ENCODE data around the gene KRT27. TPM values are rescaled to one million over a fixed set of nuclear protein-coding genes. Genes with fewer than 3 reads are reported as not detected.

Gene KRT27, protein sequence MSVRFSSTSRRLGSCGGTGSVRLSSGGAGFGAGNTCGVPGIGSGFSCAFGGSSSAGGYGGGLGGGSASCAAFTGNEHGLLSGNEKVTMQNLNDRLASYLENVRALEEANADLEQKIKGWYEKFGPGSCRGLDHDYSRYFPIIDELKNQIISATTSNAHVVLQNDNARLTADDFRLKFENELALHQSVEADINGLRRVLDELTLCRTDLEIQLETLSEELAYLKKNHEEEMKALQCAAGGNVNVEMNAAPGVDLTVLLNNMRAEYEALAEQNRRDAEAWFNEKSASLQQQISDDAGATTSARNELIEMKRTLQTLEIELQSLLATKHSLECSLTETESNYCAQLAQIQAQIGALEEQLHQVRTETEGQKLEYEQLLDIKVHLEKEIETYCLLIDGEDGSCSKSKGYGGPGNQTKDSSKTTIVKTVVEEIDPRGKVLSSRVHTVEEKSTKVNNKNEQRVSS
- total RNA-seq: not detected

DNA sequence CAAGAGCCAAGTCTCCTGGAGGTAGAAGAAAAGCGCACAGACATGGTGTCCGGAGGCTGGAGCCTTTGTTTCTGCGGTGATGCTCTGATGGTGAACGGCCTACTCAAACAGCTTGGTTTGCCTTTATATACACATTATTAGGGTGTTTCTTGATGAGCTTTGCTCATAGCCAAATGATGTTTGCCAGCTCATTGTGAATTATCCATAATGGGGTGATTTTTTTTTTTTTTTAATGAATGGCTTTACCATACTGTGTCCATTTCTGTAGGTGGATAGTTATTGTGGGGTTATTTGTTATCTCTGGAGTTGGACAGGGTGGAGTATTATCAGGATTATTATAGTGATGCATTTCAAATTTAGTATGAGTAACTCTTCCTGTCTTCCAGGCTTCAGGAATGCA is at the start of gene KRT27:
KRT27 (minus strand) TSS at position 101 of the 400 bp plus-strand sequence; CDS start at position 44, 57 bp downstream.
- H3K36me3 Mint-ChIP-seq (ENCODE audit: insufficient read depth): no peaks in the 10 kb centered on the region
- peaks cover 53% of the 10 kb centered on the region for H3K27me3 Mint-ChIP-seq (ENCODE audit: low read depth)
- no peak for ATAC-seq
- no peak within 1 kb of the TSS for H3K4me3 Mint-ChIP-seq
- H3K4me1 Mint-ChIP-seq (ENCODE audit: low read depth): peaks cover 4% of the 10 kb centered on the region
- H3K9me3 Mint-ChIP-seq: no peaks in the 10 kb centered on the region
- no peak for DNase-seq

DNA sequence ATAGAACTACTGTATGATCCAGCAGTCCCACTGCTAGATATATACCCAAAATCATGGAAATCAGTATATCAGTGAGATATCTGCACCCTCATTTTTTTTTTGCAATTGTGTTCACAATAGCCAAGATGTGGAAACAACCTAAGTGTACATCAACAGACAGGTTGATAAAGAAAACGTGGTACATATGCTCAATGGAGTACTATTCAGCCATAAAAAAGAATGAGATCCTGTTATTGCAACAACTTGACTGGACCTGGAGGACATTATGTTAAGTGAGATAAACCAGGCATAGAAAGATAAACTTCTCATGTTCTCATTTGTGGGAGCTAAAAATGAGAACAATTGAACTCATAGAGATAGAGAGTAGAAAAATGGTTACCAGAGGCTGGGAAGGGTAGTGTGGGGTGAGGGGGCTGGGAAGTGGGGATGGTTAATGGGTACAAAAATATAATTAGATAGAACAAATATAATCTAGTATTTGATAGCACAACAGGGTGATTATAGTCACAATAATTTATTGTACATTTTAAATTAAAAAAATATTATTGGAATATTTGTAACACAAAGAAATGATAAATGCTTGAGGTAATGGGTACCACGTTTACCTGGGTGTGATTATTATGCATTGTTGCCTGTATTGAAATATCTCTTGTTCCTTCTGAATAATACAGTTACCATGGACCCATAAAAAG is 47.9 kb upstream of the KRT27 start:
- no peak overlapping the region for H3K4me3 Mint-ChIP-seq
- ATAC-seq: no peak
- no peak for DNase-seq
- H3K4me1 Mint-ChIP-seq (ENCODE audit: low read depth): peaks cover 6% of the 10 kb centered on the region
- no peaks in the 10 kb centered on the region for H3K9me3 Mint-ChIP-seq
- H3K36me3 Mint-ChIP-seq (ENCODE audit: insufficient read depth): peaks cover 13% of the 10 kb centered on the region
- peaks cover 7% of the 10 kb centered on the region for H3K27me3 Mint-ChIP-seq (ENCODE audit: low read depth)

DNA sequence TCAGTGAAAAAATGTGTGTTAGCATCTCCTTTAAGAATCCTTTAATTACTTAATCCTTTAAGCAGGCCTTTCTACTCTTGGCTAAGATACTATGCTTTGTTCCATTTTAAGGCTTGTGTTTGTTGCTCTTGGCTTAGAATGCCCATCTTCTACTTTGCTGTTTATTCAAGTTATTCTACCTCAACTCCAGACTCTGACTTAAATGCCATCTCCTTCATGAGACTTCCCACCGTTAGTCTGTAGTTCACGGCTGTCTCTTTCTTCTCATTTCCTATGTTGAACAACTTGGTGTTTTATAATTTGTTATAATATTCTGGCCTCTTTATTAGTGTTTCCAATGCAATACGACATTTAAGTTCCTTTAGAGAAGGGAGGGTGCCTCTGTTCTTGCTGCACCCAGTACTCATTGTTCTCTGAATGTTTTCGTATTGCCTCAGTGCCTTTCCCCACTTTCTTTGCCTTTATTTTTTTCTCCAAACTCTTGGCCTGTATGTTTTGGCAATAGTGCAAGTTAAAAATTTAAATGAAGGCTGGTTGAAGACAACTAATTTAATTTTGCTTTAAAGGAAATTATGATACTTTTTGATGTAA is 46.2 kb upstream of the KRT27 start:
- H3K27me3 Mint-ChIP-seq (ENCODE audit: low read depth): peaks cover 14% of the 10 kb centered on the region
- ATAC-seq: no peak
- DNase-seq: no peak

DNA sequence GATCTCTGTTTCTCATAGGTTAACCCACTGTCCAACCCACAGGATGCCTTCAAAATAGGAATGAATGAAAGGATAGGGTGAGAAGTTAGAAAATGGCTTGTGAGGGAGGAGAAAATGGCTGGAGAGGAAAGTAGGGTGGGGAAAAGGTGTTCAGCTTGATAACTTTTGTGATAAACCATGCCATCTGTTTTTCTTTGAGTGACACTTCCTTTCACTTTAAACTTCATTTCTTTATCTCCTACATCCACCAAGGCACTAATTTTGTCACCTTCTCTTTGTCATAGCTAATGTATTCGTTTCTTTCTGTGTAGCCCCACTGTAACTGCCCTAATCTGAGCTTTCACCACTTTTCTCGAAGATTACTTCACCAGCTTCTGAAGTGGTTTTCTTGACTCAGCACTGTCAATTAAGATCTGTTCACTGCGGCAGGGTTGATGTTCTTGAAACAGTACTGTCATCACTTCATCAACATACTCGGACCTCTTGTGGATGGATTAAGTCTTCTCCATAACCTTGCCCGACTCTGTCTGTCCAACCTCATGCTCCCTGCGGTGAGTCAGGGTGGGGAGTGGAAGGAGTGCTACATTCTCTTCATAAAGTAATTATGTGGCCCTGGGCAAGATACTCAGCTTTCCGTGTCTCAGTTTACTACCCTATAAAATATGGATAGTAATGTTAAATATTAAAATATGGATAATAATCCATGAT is 45.5 kb upstream of the KRT27 start:
- ATAC-seq (peak; percentile 79 to 86), DNase-seq (no peak)
- H3K4me1 Mint-ChIP-seq (ENCODE audit: low read depth): peaks cover 6% of the 10 kb centered on the region
- peaks cover 14% of the 10 kb centered on the region for H3K27me3 Mint-ChIP-seq (ENCODE audit: low read depth)
- no peaks in the 10 kb centered on the region for H3K9me3 Mint-ChIP-seq
- H3K36me3 Mint-ChIP-seq (ENCODE audit: insufficient read depth): peaks cover 15% of the 10 kb centered on the region
- H3K4me3 Mint-ChIP-seq: no peak overlapping the region

More for the DNA sequence above, 46.2 kb upstream of the KRT27 start:
- Mint-ChIP-seq H3K9me3 (no peaks in the 10 kb centered on the region), H3K4me3 (no peak overlapping the region), H3K36me3 (ENCODE audit: insufficient read depth) (peaks cover 15% of the 10 kb centered on the region), H3K4me1 (ENCODE audit: low read depth) (peaks cover 6% of the 10 kb centered on the region)

DNA sequence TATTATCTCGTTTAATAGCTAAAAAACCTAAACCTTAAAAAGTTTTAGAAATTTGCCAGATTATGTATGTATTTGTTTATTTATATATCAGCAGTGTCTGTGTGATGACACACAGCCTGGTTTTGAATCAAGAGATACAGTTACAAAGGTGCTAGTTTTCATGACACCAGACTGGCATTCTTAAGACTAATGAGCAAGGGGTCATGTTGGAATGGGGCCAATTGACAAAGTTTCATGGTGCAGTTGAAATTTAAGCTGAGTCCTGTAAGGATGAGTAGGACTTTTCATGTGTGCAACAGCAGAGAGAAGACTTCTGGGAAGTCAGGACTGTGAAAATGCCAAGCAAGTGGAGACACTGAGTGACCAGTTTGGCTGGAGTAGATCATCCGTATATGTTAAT is 43.2 kb upstream of the KRT27 start:
- ATAC-seq (no peak), DNase-seq (no peak)
- H3K4me1 Mint-ChIP-seq (ENCODE audit: low read depth): peaks cover 6% of the 10 kb centered on the region
- peaks cover 20% of the 10 kb centered on the region for H3K36me3 Mint-ChIP-seq (ENCODE audit: insufficient read depth)
- no peak overlapping the region for H3K4me3 Mint-ChIP-seq
- no peaks in the 10 kb centered on the region for H3K9me3 Mint-ChIP-seq
- peaks cover 14% of the 10 kb centered on the region for H3K27me3 Mint-ChIP-seq (ENCODE audit: low read depth)

DNA sequence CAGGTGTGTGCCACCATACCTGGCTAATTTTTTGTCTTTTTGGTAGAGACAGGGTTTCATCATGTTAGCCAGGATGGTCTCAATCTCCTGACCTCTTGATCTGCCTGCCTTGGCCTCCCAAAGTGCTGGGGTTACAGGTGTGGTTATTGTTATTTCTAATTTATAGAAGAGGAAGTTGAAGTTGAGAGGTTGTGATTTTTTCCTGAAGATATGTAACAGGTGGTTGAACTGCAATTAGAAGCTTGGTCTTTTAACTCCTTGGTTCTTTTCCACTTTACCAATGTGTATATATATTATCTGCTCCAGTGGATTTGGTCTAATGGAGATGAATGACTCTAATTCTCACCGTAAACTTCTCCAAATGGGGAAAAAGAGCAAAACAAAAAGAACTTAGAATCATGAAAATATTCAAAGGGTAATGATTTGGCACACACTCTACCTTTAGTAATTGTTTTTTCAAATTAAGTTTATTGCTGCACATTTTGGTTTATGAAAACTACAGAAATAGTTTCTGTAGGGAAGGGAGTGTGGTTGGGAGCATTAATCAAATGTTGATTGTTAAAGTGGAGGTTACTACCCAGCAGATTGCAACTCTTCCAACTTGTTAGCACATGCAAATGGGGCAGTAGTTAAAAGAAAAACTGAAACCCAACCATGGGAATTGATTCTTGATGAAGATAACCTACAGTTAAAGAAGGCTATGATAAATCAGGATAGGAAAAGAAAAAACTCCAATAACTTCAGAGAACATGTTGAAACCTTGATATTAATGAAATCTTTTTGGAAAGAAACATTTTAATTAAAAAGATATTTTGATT is 41.9 kb upstream of the KRT27 start:
- peaks cover 14% of the 10 kb centered on the region for H3K27me3 Mint-ChIP-seq (ENCODE audit: low read depth)
- ATAC-seq: no peak
- no peak for DNase-seq
- H3K4me3 Mint-ChIP-seq: no peak overlapping the region
- H3K36me3 Mint-ChIP-seq (ENCODE audit: insufficient read depth): peaks cover 15% of the 10 kb centered on the region
- H3K9me3 Mint-ChIP-seq: no peaks in the 10 kb centered on the region
- peaks cover 17% of the 10 kb centered on the region for H3K4me1 Mint-ChIP-seq (ENCODE audit: low read depth)

DNA sequence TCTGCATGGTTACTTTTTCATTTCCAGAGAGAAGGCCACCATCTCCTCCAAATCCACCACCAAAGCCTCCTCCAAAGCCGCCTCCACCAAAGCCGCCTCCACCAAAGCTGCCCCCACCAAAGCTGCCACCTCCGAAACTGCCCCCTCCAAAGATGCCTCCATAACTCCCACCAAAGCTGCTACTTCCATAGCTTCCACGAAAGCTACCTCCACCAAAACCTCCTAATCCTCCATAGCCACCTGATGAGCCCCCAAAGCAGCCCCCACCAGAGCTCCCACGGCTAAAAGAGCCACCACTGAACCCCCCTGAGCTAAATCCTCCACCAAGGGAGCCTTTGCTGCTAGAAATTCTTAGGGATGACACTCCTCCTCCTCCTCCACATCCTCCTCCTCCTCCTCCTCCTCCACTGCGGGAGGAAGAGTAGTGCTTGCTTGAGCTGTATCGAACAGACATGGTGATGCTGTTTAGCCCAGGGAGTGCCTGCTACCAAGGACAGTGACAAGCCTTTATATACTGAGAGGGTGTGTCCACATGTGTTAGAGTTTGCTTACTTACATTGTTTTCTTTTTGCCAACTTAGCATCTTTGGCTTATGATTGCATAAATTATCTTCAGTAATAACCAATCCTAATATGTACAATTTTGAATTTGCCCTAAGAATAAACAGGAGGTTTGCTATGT is 39.9 kb upstream of the KRT27 start, which contains the start of gene KRT10:
KRT10 (minus strand) TSS at position 483 of the 681 bp plus-strand sequence; CDS start at position 454, 29 bp downstream.
- Mint-ChIP-seq H3K4me1 (ENCODE audit: low read depth) (peaks cover 23% of the 10 kb centered on the region), H3K27me3 (ENCODE audit: low read depth) (peaks cover 14% of the 10 kb centered on the region), H3K9me3 (no peaks in the 10 kb centered on the region), H3K36me3 (ENCODE audit: insufficient read depth) (peaks cover 23% of the 10 kb centered on the region), H3K4me3 (no peak within 1 kb of the TSS)
- no peak for DNase-seq
- ATAC-seq: no peak

DNA sequence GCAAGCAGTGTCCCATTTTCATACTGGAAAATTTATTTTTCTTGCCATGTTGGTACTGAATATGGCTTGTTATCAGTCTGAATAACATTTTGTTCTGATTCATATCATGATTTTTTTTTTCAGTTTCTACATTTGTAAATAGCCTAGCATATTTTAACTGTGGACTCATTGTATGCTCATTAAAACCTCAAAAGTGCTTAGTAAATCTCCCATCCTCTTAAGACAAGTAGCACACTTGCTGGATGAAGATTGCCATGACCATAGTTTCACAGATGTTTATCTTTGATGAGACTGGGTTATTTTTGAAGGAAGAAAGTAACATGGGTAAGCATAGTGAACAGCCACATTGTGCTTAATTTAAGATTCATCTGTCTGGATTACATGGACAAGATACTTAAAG is 39.2 kb upstream of the KRT27 start:
- Mint-ChIP-seq H3K4me3 (no peak overlapping the region), H3K27me3 (ENCODE audit: low read depth) (peaks cover 13% of the 10 kb centered on the region)

DNA sequence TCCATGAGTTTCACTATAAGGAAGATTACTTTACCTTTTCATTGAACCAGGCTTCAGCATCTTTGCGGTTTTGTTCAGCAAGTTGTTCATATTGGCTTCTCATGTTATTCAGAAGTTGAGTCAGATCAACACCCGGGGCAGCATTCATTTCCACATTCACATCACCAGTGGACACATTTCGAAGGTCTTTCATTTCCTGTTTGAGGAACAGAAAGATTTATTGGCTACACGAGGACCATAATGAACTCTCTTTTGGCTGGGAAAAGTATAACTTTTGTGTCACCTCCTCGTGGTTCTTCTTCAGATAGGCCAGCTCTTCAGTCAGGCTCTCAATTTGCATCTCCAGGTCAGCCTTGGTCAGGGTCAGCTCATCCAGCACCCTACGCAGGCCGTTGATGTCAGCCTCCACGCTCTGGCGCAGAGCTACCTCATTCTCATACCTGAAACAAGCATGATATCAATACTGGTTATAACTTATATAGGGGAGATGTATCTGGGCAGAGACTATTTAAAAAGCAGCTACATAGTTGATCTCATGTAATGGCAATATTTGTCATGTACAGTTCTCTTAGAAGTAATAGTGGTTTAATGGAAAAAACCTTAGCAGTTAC is 38.0 kb upstream of the KRT27 start:
- DNase-seq (no peak), ATAC-seq (no peak)
- Mint-ChIP-seq H3K9me3 (no peaks in the 10 kb centered on the region), H3K4me1 (ENCODE audit: low read depth) (peaks cover 23% of the 10 kb centered on the region), H3K4me3 (peak overlapping the region; percentile 78), H3K36me3 (ENCODE audit: insufficient read depth) (peaks cover 31% of the 10 kb centered on the region), H3K27me3 (ENCODE audit: low read depth) (peaks cover 7% of the 10 kb centered on the region)

More for the DNA sequence above, 39.2 kb upstream of the KRT27 start:
- peaks cover 30% of the 10 kb centered on the region for H3K36me3 Mint-ChIP-seq (ENCODE audit: insufficient read depth)
- ATAC-seq: no peak
- peaks cover 23% of the 10 kb centered on the region for H3K4me1 Mint-ChIP-seq (ENCODE audit: low read depth)
- no peak for DNase-seq
- H3K9me3 Mint-ChIP-seq: no peaks in the 10 kb centered on the region

DNA sequence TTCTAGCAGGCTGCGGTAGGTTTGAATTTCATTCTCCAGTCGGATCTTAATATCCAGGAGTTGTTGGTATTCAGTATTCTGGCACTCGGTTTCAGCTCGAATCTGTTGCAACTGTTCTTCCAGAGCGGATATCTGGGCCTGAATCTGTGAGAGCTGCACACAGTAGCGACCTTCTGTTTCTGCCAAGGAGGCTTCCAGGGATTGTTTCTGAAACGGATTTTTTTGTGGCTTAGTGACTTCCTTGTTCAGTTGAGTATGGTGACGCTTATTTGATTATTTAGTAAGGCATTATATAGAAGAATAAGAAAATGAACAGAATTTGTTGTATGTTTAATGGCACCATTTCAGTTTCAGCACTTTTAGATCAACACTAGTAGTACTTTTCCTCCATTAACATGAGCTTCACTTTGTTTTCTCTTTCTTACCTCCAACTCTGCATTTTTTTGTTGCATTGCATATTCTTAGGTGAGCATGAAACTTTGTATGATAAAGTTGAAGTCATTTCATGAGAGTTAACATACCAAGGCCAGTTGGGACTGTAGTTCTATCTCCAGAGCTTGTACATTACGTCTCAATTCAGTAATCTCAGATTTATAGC is 37.3 kb upstream of the KRT27 start:
- peak overlapping the region; percentile 78 for H3K4me3 Mint-ChIP-seq
- no peak for ATAC-seq
- no peak for DNase-seq
- H3K27me3 Mint-ChIP-seq (ENCODE audit: low read depth): peaks cover 9% of the 10 kb centered on the region
- H3K4me1 Mint-ChIP-seq (ENCODE audit: low read depth): peaks cover 23% of the 10 kb centered on the region
- peaks cover 28% of the 10 kb centered on the region for H3K36me3 Mint-ChIP-seq (ENCODE audit: insufficient read depth)
- H3K9me3 Mint-ChIP-seq: no peaks in the 10 kb centered on the region

DNA sequence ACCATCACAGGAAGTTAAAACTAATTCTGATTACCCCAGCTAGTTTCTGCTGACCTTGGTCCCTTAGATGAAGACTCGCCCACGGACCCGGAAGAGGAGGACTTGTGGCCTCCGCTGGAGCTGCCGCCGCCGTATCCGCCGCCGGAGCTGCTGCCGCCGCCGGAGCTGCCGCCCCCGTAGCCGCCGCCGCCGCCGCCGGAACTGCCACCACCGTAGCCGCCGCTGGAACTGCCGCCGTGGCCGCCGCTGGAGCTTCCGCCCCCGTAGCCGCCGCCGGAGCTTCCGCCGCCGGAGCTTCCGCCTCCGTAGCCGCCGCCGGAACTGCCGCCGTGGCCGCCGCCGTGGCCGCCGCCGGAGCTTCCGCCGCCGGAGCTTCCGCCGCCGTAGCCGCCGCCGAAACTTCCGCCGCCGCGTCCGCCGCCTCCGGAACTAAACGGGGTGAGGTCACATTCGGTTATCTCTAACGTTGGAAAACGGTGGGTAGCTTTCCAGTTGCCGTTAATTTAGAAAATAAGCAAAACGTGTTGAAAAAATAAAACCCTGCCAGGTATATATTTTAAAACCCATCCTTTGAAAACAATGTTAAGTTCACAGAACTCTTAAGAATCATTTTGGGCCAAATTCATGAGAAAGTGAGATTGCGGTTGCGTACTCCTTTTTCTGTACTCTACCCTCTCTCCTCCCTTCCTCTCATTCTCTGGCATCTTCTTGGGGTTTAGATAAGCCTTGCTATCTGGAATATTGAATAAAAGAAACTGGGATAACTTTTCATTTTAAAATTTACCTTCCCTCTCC is 36.6 kb upstream of the KRT27 start:
- Mint-ChIP-seq H3K4me1 (ENCODE audit: low read depth) (peaks cover 23% of the 10 kb centered on the region), H3K36me3 (ENCODE audit: insufficient read depth) (peaks cover 25% of the 10 kb centered on the region), H3K4me3 (peak overlapping the region; percentile 87), H3K9me3 (no peaks in the 10 kb centered on the region), H3K27me3 (ENCODE audit: low read depth) (peaks cover 12% of the 10 kb centered on the region)
- peak; percentile 94 for ATAC-seq
- DNase-seq: peak; percentile 80

DNA sequence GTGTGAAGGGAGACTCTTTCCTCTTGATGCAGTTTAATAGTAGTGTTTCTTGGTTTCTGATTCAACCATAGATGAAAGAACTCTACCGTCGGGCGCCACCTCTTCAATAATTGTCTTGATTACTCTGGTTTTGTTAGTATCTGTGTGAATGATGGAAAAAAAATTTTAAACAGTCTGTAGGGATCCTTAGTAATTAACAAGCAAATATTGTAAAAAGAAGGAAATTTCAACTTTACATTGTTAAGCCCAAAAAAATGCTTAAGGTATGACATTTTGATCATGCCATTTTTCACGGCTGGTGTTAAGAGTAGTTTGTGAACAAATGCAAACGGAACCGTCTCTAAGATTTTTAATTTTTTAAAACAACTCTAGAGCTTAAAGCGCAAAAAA is 36.0 kb upstream of the KRT27 start:
- no peak for ATAC-seq
- peak overlapping the region; percentile 87 for H3K4me3 Mint-ChIP-seq
- H3K4me1 Mint-ChIP-seq (ENCODE audit: low read depth): peaks cover 23% of the 10 kb centered on the region
- no peak for DNase-seq
- H3K36me3 Mint-ChIP-seq (ENCODE audit: insufficient read depth): peaks cover 25% of the 10 kb centered on the region
- peaks cover 12% of the 10 kb centered on the region for H3K27me3 Mint-ChIP-seq (ENCODE audit: low read depth)
- H3K9me3 Mint-ChIP-seq: no peaks in the 10 kb centered on the region
